GM12878 (cell line): ENCODE measurements around the gene TMEM171. TPM values are rescaled to one million over a fixed set of nuclear protein-coding genes. Genes with fewer than 3 reads are reported as not detected.

Source experiments
- ATAC-seq: fragments of 200-7000 bp; cut with Tn5 transposase; 3 replicates; pipeline ENCODE4 v1.9.1; 2020; ENCODE audit warnings: mild to moderate bottlenecking, moderate library complexity
- BruUV-seq: library from RNA; stranded (reverse); fragments of 400-500 nt; replicated peaks from 2 replicates; lab custom pipeline; 2021; lab: Mats Ljungman, UMichigan
- CTCF ChIA-PET: fragments of 300-600 bp; sonication (Branson Sonifier 250); formaldehyde crosslinking; extraction: SDS; loops from one replicate; lab custom pipeline; 2021; ENCODE audit warnings: inconsistent platforms; lab: Yijun Ruan, JAX
- POLR2A ChIA-PET: fragments of 350-600 bp; formaldehyde crosslinking; extraction: SDS; loops from one replicate; lab custom pipeline; 2021; ENCODE audit warnings: inconsistent platforms; lab: Charles Lee
- RAD21 ChIA-PET: fragments of 300-600 bp; sonication (Branson Sonifier 250); formaldehyde crosslinking; loops from one replicate; lab custom pipeline; 2023; ENCODE audit warnings: antibody characterized with exemption; ENCODE audit not compliant: unreplicated experiment; lab: Charles Lee
- SMC1A ChIA-PET: fragments of 300-600 bp; sonication (Branson Sonifier 250); formaldehyde crosslinking; loops from one replicate; lab custom pipeline; 2023; ENCODE audit not compliant: unreplicated experiment, uncharacterized antibody; lab: Charles Lee
- DNase-seq: peaks from one replicate; pipeline ENCODE4 v3.0.0-alpha.2; 2011; ENCODE audit warnings: low read depth, low spot score
- FAIRE-seq: peaks from 3 replicates; lab custom pipeline; 2011; peaks lifted over from hg19 to GRCh38; lab: Jason Lieb, UNC
- H2AFZ ChIP-seq: 2 replicates; pipeline ENCODE4 v1.6.0; 2011; ENCODE audit warnings: low read depth, low read length, control low read depth; ENCODE audit not compliant: control insufficient read depth
- H3K27ac ChIP-seq: 2 replicates; pipeline ENCODE4 v1.5.1; 2011; ENCODE audit warnings: control low read depth; ENCODE audit not compliant: control insufficient read depth, insufficient read depth
- H3K27me3 ChIP-seq, 2 experiments: replicated peaks in 1 of 2; 2 replicates each; pipeline versions ENCODE4 v1.6.0 to v1.6.1; 2011; ENCODE audit warnings: low read length in 1 of 2; ENCODE audit not compliant: control insufficient read depth in 2 of 2, insufficient read depth in 2 of 2
- H3K36me3 ChIP-seq, 2 experiments: 2 replicates each; pipeline ENCODE4 v1.5.1; 2011; ENCODE audit warnings: low read length in 1 of 2; ENCODE audit not compliant: control insufficient read depth in 2 of 2, insufficient read depth in 2 of 2
- H3K4me1 ChIP-seq: 2 replicates; pipeline ENCODE4 v1.6.1; 2011; ENCODE audit warnings: mild to moderate bottlenecking, low read length, moderate library complexity, mixed read lengths; ENCODE audit not compliant: control insufficient read depth, insufficient read depth
- H3K4me2 ChIP-seq: 2 replicates; pipeline ENCODE4 v1.6.0; 2011; ENCODE audit warnings: control low read depth; ENCODE audit not compliant: control insufficient read depth, insufficient read depth
- H3K4me3 ChIP-seq: fragments of 200-600 bp; sonication (generic); 2 replicates; pipeline ENCODE4 v1.5.1; 2016
- H3K79me2 ChIP-seq: 2 replicates; pipeline ENCODE4 v1.6.0; 2011; ENCODE audit warnings: low read length; ENCODE audit not compliant: control insufficient read depth, insufficient read depth
- H3K9ac ChIP-seq: 2 replicates; pipeline ENCODE4 v1.8.0; 2011; ENCODE audit warnings: low read length, control low read depth, mixed read lengths; ENCODE audit not compliant: control insufficient read depth, insufficient read depth
- H3K9me3 ChIP-seq: replicated peaks from 3 replicates; pipeline ENCODE4 v1.5.1; 2011; ENCODE audit warnings: mild to moderate bottlenecking, low read length; ENCODE audit not compliant: control insufficient read depth, insufficient read depth
- H4K20me1 ChIP-seq: 2 replicates; pipeline ENCODE4 v1.6.0; 2011; ENCODE audit not compliant: control insufficient read depth, insufficient read depth
- BACH1 ChIP-seq: fragments of 450-650 bp; IDR thresholded peaks from 2 replicates; pipeline ENCODE4 v1.6.1; 2017; ENCODE audit warnings: mild to moderate bottlenecking, borderline replicate concordance
- CBX3 ChIP-seq: fragments of 200-600 bp; sonication (generic); IDR thresholded peaks from 2 replicates; pipeline ENCODE4 v1.6.1; 2016; ENCODE audit warnings: low read depth, borderline replicate concordance
- CEBPB ChIP-seq, 2 experiments: fragments of 150-350 bp in 1 of 2; IDR thresholded peaks; 2 replicates each; pipeline ENCODE4 v1.6.1; 2012 to 2014; ENCODE audit warnings: low read depth in 2 of 2, low read length in 2 of 2, borderline replicate concordance in 1 of 2, inconsistent platforms in 1 of 2
- GATAD2B ChIP-seq: fragments of 450-650 bp; conservative IDR thresholded peaks from 2 replicates; pipeline ENCODE4 v1.6.1; 2017; ENCODE audit warnings: low read depth, mild to moderate bottlenecking, moderate library complexity
- NFYB ChIP-seq: IDR thresholded peaks from 2 replicates; pipeline ENCODE4 v1.6.1; 2011; ENCODE audit warnings: low read depth, mild to moderate bottlenecking, low read length, improper control_type of control experiment, moderate library complexity; ENCODE audit not compliant: insufficient read depth
- POLR2AphosphoS5 ChIP-seq: IDR thresholded peaks from 2 replicates; pipeline ENCODE4 v1.6.1; 2011; ENCODE audit warnings: mild to moderate bottlenecking, low read length, inconsistent platforms
- SREBF1 ChIP-seq: IDR thresholded peaks from 2 replicates; pipeline ENCODE4 v1.6.1; 2012; ENCODE audit warnings: mild to moderate bottlenecking, low read length
- WGBS: methylation state at CpG from one replicate; pipeline ENCODE4 v1.1.6; 2016; ENCODE audit warnings: low lambda C conversion rate; ENCODE audit not compliant: insufficient replicate concordance, insufficient coverage; ENCODE audit errors: missing lambda C conversion rate; 5-methylcytosine and 5-hydroxymethylcytosine counted together
- in situ Hi-C: fragments of 300-500 bp; cut with MboI; formaldehyde crosslinking; loops from 9 replicates; pipeline ENCODE4 v1.14.3; 2018; ENCODE audit warnings: mixed read lengths
- intact Hi-C: fragments of 100-400 bp; cut with micrococcal nuclease; formaldehyde crosslinking; loops from one replicate; pipeline ENCODE4 v1.14.2; 2022; ENCODE audit not compliant: unreplicated experiment
- polyA plus RNA-seq, 11 experiments: library from polyadenylated mRNA; depleted of rRNA in 4 of 11; unstranded in 6 of 11; stranded (reverse) in 5 of 11; fragments of >200 nt; fragmentation: Nextera tagmentation in 4 of 11; fragmentation: Illumina TruSeq in 1 of 11; extraction: Ambion mirVana in 4 of 11; extraction: Trizol in 1 of 11; gene quantifications; 1 replicate in 1 of 11; 2 replicates in 10 of 11; pipeline versions ENCODE4 v1.2.1 to v1.2.3, GENCODE V29; 2011 to 2016; ENCODE audit warnings: inconsistent platforms in 2 of 11, missing spikeins in 2 of 11, low read depth in 1 of 11
- total RNA-seq, 4 experiments: library from RNA; depleted of rRNA in 3 of 4; stranded (reverse); fragments of >200 nt in 3 of 4; fragmentation: Illumina TruSeq in 1 of 4; extraction: Trizol in 1 of 4; gene quantifications; 2 replicates each; pipeline versions ENCODE4 v1.2.1 to v1.2.3, GENCODE V29; 2013 to 2021
- TF ChIP-seq, protein P1 (sequence below): IDR thresholded peaks from 2 replicates; pipeline ENCODE4 v1.6.1; 2012; ENCODE audit warnings: improper control_type of control experiment, low read depth, low read length; ENCODE audit not compliant: insufficient replicate concordance
- TF ChIP-seq, protein P2 (sequence below): IDR thresholded peaks from 2 replicates; pipeline ENCODE4 v1.6.1; 2012; ENCODE audit warnings: mild to moderate bottlenecking, low read depth, low read length

The TMEM171 gene
- total and polyA plus RNA-seq, 10 of the 15 experiments (the other 5 are each of a cell fraction or from before 2014, with no cell fraction given), result not detected

DNA sequence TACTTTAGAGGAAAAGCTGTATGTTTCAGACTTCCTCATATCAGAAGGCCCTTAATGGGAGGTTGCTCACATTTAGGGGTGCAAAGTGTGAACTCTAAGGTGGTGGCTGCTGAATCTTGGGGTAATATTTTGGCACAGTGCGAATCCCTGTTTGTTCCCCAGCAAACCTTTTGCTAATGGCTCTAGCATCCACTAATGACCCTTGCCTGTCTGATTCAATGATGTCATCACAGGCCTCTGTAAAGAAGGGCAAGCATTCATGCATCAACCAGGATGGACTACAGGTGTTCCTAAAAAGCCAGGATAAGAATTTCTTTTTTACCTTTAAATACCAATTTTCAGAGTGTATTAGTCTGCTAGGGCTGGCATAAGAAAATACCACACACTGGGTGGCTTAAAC is 20.4 kb downstream of the TMEM171 start:
- FAIRE-seq, result no peak
- BruUV-seq, result no TSS peak
- TF ChIP-seq BACH1 (no peak), POLR2AphosphoS5 (no peak)

DNA sequence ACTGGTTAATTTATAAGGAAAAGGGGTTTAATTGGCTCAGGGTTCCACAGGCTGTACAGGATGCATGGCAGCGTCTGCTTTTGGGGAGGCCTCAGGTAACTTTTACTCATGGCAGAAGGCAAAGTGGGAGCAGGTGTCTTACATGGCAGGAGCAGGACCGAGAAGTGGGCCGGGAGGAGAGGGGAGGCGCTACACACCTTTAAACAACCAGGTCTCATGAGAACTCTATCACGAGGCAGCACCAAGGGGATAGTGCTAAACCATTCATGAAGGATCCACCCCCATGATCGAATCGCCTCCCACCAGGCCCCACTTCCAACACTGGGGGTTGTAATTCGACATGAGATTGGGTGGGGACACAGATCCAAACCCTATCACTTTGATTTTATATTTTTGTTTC is 21.7 kb downstream of the TMEM171 start:
- no peak for DNase-seq
- no peak overlapping the region for H3K4me2 ChIP-seq
- no peak for ATAC-seq
- RAD21 ChIA-PET, result no interaction called here
- intact Hi-C loops (no loop called here), in situ Hi-C loops (no loop called here)
- no TSS peak for BruUV-seq
- POLR2A ChIA-PET, result no interaction called here
- no peak overlapping the region for H3K27ac ChIP-seq
- no peak overlapping the region for H3K4me3 ChIP-seq
- H3K9me3 ChIP-seq, result no peaks in the 10 kb centered on the region
- CTCF ChIA-PET, result no interaction called here
- no peaks in the 10 kb centered on the region for H3K4me1 ChIP-seq
- H2AFZ ChIP-seq, result no peak overlapping the region
- no peak for FAIRE-seq
- WGBS, result 18% methylated on average over 8 of the region's 8 CpGs
- H3K27me3 ChIP-seq, result peaks cover 0 to 2% of the 10 kb centered on the region in 2 experiments; a peak in 2 of 4 replicates
- H4K20me1 ChIP-seq, result no peaks in the 10 kb centered on the region
- H3K36me3 ChIP-seq, result no peaks in the 10 kb centered on the region
- no peaks in the 10 kb centered on the region for H3K79me2 ChIP-seq
- SMC1A ChIA-PET, result no interaction called here
- H3K9ac ChIP-seq, result no peak overlapping the region
- TF ChIP-seq, protein P1, sequence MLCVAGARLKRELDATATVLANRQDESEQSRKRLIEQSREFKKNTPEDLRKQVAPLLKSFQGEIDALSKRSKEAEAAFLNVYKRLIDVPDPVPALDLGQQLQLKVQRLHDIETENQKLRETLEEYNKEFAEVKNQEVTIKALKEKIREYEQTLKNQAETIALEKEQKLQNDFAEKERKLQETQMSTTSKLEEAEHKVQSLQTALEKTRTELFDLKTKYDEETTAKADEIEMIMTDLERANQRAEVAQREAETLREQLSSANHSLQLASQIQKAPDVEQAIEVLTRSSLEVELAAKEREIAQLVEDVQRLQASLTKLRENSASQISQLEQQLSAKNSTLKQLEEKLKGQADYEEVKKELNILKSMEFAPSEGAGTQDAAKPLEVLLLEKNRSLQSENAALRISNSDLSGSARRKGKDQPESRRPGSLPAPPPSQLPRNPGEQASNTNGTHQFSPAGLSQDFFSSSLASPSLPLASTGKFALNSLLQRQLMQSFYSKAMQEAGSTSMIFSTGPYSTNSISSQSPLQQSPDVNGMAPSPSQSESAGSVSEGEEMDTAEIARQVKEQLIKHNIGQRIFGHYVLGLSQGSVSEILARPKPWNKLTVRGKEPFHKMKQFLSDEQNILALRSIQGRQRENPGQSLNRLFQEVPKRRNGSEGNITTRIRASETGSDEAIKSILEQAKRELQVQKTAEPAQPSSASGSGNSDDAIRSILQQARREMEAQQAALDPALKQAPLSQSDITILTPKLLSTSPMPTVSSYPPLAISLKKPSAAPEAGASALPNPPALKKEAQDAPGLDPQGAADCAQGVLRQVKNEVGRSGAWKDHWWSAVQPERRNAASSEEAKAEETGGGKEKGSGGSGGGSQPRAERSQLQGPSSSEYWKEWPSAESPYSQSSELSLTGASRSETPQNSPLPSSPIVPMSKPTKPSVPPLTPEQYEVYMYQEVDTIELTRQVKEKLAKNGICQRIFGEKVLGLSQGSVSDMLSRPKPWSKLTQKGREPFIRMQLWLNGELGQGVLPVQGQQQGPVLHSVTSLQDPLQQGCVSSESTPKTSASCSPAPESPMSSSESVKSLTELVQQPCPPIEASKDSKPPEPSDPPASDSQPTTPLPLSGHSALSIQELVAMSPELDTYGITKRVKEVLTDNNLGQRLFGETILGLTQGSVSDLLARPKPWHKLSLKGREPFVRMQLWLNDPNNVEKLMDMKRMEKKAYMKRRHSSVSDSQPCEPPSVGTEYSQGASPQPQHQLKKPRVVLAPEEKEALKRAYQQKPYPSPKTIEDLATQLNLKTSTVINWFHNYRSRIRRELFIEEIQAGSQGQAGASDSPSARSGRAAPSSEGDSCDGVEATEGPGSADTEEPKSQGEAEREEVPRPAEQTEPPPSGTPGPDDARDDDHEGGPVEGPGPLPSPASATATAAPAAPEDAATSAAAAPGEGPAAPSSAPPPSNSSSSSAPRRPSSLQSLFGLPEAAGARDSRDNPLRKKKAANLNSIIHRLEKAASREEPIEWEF, result no peak
- TF ChIP-seq SREBF1 (no peak), GATAD2B (no peak), NFYB (no peak), CEBPB (IDR thresholded peaks at IDR 0.05; ENCODE audit: borderline replicate concordance in 1 of 2, low read depth in 2 of 2, low read length in 2 of 2) (no peak), CBX3 (no peak)
- TF ChIP-seq, protein P2, sequence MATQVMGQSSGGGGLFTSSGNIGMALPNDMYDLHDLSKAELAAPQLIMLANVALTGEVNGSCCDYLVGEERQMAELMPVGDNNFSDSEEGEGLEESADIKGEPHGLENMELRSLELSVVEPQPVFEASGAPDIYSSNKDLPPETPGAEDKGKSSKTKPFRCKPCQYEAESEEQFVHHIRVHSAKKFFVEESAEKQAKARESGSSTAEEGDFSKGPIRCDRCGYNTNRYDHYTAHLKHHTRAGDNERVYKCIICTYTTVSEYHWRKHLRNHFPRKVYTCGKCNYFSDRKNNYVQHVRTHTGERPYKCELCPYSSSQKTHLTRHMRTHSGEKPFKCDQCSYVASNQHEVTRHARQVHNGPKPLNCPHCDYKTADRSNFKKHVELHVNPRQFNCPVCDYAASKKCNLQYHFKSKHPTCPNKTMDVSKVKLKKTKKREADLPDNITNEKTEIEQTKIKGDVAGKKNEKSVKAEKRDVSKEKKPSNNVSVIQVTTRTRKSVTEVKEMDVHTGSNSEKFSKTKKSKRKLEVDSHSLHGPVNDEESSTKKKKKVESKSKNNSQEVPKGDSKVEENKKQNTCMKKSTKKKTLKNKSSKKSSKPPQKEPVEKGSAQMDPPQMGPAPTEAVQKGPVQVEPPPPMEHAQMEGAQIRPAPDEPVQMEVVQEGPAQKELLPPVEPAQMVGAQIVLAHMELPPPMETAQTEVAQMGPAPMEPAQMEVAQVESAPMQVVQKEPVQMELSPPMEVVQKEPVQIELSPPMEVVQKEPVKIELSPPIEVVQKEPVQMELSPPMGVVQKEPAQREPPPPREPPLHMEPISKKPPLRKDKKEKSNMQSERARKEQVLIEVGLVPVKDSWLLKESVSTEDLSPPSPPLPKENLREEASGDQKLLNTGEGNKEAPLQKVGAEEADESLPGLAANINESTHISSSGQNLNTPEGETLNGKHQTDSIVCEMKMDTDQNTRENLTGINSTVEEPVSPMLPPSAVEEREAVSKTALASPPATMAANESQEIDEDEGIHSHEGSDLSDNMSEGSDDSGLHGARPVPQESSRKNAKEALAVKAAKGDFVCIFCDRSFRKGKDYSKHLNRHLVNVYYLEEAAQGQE, result no peak

More for the DNA sequence above, 20.4 kb downstream of the TMEM171 start:
- Histone ChIP-seq H2AFZ (no peak overlapping the region), H3K4me2 (no peak overlapping the region), H3K27me3 (peaks cover 0 to 2% of the 10 kb centered on the region in 2 experiments; a peak in 2 of 4 replicates), H3K36me3 (no peaks in the 10 kb centered on the region), H4K20me1 (no peaks in the 10 kb centered on the region), H3K4me1 (no peaks in the 10 kb centered on the region), H3K79me2 (no peaks in the 10 kb centered on the region), H3K9me3 (no peaks in the 10 kb centered on the region), H3K27ac (no peak overlapping the region), H3K4me3 (no peak overlapping the region), H3K9ac (no peak overlapping the region)
- ChIA-PET CTCF (no interaction called here), SMC1A (no interaction called here), RAD21 (no interaction called here), POLR2A (no interaction called here)
- ATAC-seq (no peak), DNase-seq (no peak)
- WGBS, result 81% methylated on average over 1 of the region's 1 CpG
- in situ Hi-C loops, result no loop called here
- intact Hi-C loops, result no loop called here
